ENCODE results near the gene KRR1.
A peak's percentile ranks its signal among the peaks of the same experiment; 100 is the strongest.
"Not testable (repeated sequence)": the region's sequence is repeated elsewhere in the genome, so short reads cannot be mapped to it uniquely, and the experiment has no call there.

The KRR1 gene

GRCh38 chr12:75526655-75527511 is 15.5 kb upstream of the KRR1 start:
- TF ChIP-seq CTCF (IDR thresholded peaks at IDR 0.05; ENCODE audit: low read depth, low read length): no peak; the same call in 1 of the 2 replicates
- no peak overlapping the region for H3K4me3 ChIP-seq (ENCODE audit: low read depth, low read length)

- TF ChIP-seq CTCF (IDR thresholded peaks at IDR 0.05; ENCODE audit: low read depth, low read length): peak; percentile 9; the same call in 1 of the 2 replicates
- H3K4me3 ChIP-seq (ENCODE audit: low read depth, low read length): no peak overlapping the region
These were observed 13.9 kb upstream of the KRR1 start for GRCh38 chr12:75525263-75525662.

GRCh38 chr12:75522124-75522523 is 10.7 kb upstream of the KRR1 start:
- not testable (repeated sequence) for H3K4me3 ChIP-seq (ENCODE audit: low read depth, low read length)

- not testable (repeated sequence) for H3K4me3 ChIP-seq (ENCODE audit: low read depth, low read length)
These were observed 9.8 kb upstream of the KRR1 start for GRCh38 chr12:75521224-75521623.

- H3K4me3 ChIP-seq (ENCODE audit: low read depth, low read length): peak overlapping the region; percentile 99
These were observed 1.8 kb downstream of the KRR1 start for GRCh38 chr12:75509621-75510020.

GRCh38 chr12:75508159-75508558 is 3.2 kb downstream of the KRR1 start:
- TF ChIP-seq CTCF (IDR thresholded peaks at IDR 0.05; ENCODE audit: low read depth, low read length): no peak
- H3K4me3 ChIP-seq (ENCODE audit: low read depth, low read length): no peak overlapping the region

More at GRCh38 chr12:75509621-75510020, 1.8 kb downstream of the KRR1 start:
- TF ChIP-seq CTCF (IDR thresholded peaks at IDR 0.05; ENCODE audit: low read depth, low read length): no peak

- no peak overlapping the region for H3K4me3 ChIP-seq (ENCODE audit: low read depth, low read length)
- no peak for TF ChIP-seq CTCF (IDR thresholded peaks at IDR 0.05; ENCODE audit: low read depth, low read length)
These were observed 4.3 kb downstream of the KRR1 start for GRCh38 chr12:75507086-75507485.

GRCh38 chr12:75505706-75506312 is 5.6 kb downstream of the KRR1 start:
- TF ChIP-seq CTCF (IDR thresholded peaks at IDR 0.05; ENCODE audit: low read depth, low read length): no peak
- no peak overlapping the region for H3K4me3 ChIP-seq (ENCODE audit: low read depth, low read length)
